Liver (tissue), 3 donors: ENCODE measurements around the gene CRAMP1.

Experiments
- ATF3 ChIP-seq: IDR thresholded peaks from 2 replicates; pipeline ENCODE4 v1.6.1; 2016; ENCODE audit warnings: antibody characterized with exemption
- CTCF ChIP-seq: fragments of 150-350 bp; IDR thresholded peaks from 2 replicates; pipeline ENCODE4 v1.5.1; 2017; ENCODE audit warnings: improper control_type of control experiment, low read depth, low read length; ENCODE audit not compliant: missing input control
- FOXA1 ChIP-seq: IDR thresholded peaks from 2 replicates; pipeline ENCODE4 v1.6.1; 2016; ENCODE audit warnings: antibody characterized with exemption
- GABPA ChIP-seq, 2 donors: IDR thresholded peaks in 1 of 2; conservative IDR thresholded peaks in 1 of 2; 2 replicates each; pipeline ENCODE4 v1.6.1; 2016; ENCODE audit warnings: antibody characterized with exemption in 2 of 2, mild to moderate bottlenecking in 1 of 2, moderate library complexity in 1 of 2
- HNF4G ChIP-seq: IDR thresholded peaks from 2 replicates; pipeline ENCODE4 v1.6.1; 2016; ENCODE audit warnings: antibody characterized with exemption
- JUND ChIP-seq, 2 donors: IDR thresholded peaks; 2 replicates each; pipeline ENCODE4 v1.6.1; 2016; ENCODE audit warnings: antibody characterized with exemption in 2 of 2
- MAX ChIP-seq: IDR thresholded peaks from 2 replicates; pipeline ENCODE4 v1.6.1; 2016; ENCODE audit warnings: antibody characterized with exemption
- RAD21 ChIP-seq, 2 donors: IDR thresholded peaks; 2 replicates each; pipeline ENCODE4 v1.6.1; 2016; ENCODE audit warnings: antibody characterized with exemption in 2 of 2, mild to moderate bottlenecking in 2 of 2
- REST ChIP-seq: IDR thresholded peaks from 2 replicates; pipeline ENCODE4 v1.6.1; 2016; ENCODE audit warnings: antibody characterized with exemption, mild to moderate bottlenecking
- RXRA ChIP-seq, 2 donors: IDR thresholded peaks; 2 replicates each; pipeline ENCODE4 v1.6.1; 2017 to 2018; ENCODE audit warnings: antibody characterized with exemption in 2 of 2, mild to moderate bottlenecking in 1 of 2
- SP1 ChIP-seq: IDR thresholded peaks from 2 replicates; pipeline ENCODE4 v1.6.1; 2018; ENCODE audit warnings: antibody characterized with exemption, mild to moderate bottlenecking
- YY1 ChIP-seq: IDR thresholded peaks from 2 replicates; pipeline ENCODE4 v1.6.1; 2016; ENCODE audit warnings: antibody characterized with exemption, mild to moderate bottlenecking
- donor health status: healthy.
- donor health status: healthy.

- TF ChIP-seq CTCF = no peak
- no peak for TF ChIP-seq YY1
- TF ChIP-seq RXRA (IDR thresholded peaks at IDR 0.05) = no peak
- TF ChIP-seq FOXA1 = no peak
- TF ChIP-seq ATF3 = no peak
- TF ChIP-seq SP1 = no peak
- no peak for TF ChIP-seq REST
- TF ChIP-seq GABPA (IDR thresholded peaks at IDR 0.05 in 1 of 2, conservative IDR thresholded peaks at IDR 0.05 in 1 of 2) = no peak
- TF ChIP-seq JUND (IDR thresholded peaks at IDR 0.05) = no peak
- TF ChIP-seq RAD21 (IDR thresholded peaks at IDR 0.05) = no peak
- TF ChIP-seq HNF4G = no peak
- no peak for TF ChIP-seq MAX
Measured at GRCh38 chr16:1631230-1631629, 19.1 kb downstream of the CRAMP1 start.
